Measurements from ENCODE around the gene MAEA. TPM values are rescaled to one million over a fixed set of nuclear protein-coding genes. Genes with fewer than 3 reads are reported as not detected.

The MAEA gene
- total and polyA plus RNA-seq, 9 of the 15 experiments (the other 6 are each of a cell fraction or from before 2014, with no cell fraction given): 2.1 to 86.5 (median 45.0) TPM

DNA sequence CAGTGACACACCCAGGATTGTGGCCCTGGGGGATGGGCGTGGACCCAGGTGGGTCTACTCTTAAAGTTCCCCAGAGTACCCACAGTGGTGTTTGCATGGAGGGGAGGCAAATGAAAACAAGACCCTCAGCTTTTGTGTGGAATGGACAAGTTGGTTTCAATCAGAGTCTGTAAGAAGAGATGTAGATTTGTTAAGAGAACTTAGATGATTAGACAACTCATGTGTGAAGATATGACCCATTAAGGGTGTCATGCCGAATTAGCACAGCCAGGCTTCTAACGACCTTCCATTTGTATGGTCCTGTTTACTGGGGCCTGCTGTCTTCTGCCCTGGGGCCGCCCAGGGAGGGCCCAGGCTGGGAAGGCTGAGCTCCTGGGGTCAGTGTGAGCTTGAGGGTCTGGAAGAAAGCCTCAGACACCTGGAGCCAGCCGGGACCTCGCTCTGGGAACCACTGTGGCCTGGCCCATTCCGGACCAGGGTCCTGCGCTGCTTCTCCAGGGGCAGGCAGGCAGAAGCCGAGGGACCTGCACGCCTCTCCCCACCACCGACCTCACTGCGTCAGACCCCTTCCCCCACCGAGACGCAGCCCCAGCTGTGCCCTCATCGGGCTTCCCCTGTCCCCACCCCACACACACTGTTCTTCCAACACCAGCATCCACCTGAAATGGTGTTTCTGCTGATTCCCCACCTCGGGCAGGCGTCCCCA is 77.7 kb downstream of the MAEA start (continued):
- TF ChIP-seq, protein P1, sequence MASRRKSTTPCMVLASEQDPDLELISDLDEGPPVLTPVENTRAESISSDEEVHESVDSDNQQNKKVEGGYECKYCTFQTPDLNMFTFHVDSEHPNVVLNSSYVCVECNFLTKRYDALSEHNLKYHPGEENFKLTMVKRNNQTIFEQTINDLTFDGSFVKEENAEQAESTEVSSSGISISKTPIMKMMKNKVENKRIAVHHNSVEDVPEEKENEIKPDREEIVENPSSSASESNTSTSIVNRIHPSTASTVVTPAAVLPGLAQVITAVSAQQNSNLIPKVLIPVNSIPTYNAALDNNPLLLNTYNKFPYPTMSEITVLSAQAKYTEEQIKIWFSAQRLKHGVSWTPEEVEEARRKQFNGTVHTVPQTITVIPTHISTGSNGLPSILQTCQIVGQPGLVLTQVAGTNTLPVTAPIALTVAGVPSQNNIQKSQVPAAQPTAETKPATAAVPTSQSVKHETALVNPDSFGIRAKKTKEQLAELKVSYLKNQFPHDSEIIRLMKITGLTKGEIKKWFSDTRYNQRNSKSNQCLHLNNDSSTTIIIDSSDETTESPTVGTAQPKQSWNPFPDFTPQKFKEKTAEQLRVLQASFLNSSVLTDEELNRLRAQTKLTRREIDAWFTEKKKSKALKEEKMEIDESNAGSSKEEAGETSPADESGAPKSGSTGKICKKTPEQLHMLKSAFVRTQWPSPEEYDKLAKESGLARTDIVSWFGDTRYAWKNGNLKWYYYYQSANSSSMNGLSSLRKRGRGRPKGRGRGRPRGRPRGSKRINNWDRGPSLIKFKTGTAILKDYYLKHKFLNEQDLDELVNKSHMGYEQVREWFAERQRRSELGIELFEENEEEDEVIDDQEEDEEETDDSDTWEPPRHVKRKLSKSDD (conservative IDR thresholded peaks at IDR 0.05; ENCODE audit: low read length): no peak
- TF ChIP-seq, protein P2, sequence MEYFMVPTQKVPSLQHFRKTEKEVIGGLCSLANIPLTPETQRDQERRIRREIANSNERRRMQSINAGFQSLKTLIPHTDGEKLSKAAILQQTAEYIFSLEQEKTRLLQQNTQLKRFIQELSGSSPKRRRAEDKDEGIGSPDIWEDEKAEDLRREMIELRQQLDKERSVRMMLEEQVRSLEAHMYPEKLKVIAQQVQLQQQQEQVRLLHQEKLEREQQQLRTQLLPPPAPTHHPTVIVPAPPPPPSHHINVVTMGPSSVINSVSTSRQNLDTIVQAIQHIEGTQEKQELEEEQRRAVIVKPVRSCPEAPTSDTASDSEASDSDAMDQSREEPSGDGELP (CRISPR knock-in tag; IDR thresholded peaks at IDR 0.05; ENCODE audit: borderline replicate concordance): no peak

DNA sequence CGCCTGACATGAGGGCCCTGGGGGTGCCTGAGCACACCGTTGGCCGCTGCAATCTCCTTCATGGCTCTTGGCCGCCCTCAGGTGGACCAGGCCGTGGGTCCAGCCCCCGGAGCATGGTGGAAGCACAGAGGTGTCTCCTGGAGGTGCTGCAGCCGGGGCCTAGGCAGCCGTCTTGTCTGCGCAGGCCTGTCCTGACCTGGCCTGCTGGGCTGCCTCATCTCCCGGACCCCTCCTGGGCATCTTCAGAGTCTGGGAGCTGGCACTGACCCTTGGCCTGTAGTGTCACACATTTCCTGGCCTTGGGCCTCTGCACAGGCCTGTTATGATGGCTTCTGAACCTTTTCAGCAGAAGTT is 78.2 kb downstream of the MAEA start:
- DNase-seq (ENCODE audit: extremely low read depth in 1 of 4, low spot score in 3 of 4) (no peak), ATAC-seq (peak; percentile 32; the same call in 2 of the 3 replicates), FAIRE-seq (no peak)
- Histone ChIP-seq H2AFZ (ENCODE audit: low read depth, low read length) (no peak overlapping the region), H4K20me1 (replicated peaks; ENCODE audit: control insufficient read depth, insufficient read depth, low read length) (no peaks in the 10 kb centered on the region), H3K9ac (ENCODE audit: insufficient read depth in 1 of 2, low read depth in 2 of 2, low read length in 2 of 2) (peak overlapping the region in 1 of 2 experiments; percentile 68; a peak in 2 of 4 replicates), H3K9me3 (replicated peaks; ENCODE audit: control insufficient read depth, insufficient read depth, low read depth, low read length) (no peaks in the 10 kb centered on the region), H3K36me3 (ENCODE audit: control insufficient read depth, insufficient read depth, low read length) (no peaks in the 10 kb centered on the region; the same call in 2 of the 3 replicates), H3K4me2 (ENCODE audit: insufficient read depth, low read length) (no peak overlapping the region), H3K27me3 (ENCODE audit: control insufficient read depth in 2 of 2, insufficient read depth in 2 of 2, low read length in 2 of 2) (no peaks in the 10 kb centered on the region), H3K4me3 (no peak overlapping the region), H3K9me1 (ENCODE audit: control insufficient read depth, insufficient read depth, low read length) (no peaks in the 10 kb centered on the region), H3K79me2 (ENCODE audit: control insufficient read depth, insufficient read depth, low read length) (no peaks in the 10 kb centered on the region), H3K27ac (ENCODE audit: extremely low read depth, low read depth, low read length) (no peak overlapping the region), H3K4me1 (replicated peaks in 1 of 2; ENCODE audit: control insufficient read depth in 2 of 2, insufficient read depth in 2 of 2, low read length in 2 of 2) (peaks cover 0 to 17% of the 10 kb centered on the region in 2 experiments; a peak in 1 of 5 replicates)
- in situ Hi-C loops (cut with MboI) (no loop called here), intact Hi-C loops (cut with micrococcal nuclease) (no loop called here)
- no TSS peak for BruUV-seq (replicated peaks)
- 86% methylated on average over 8 of the region's 10 CpGs for WGBS (ENCODE audit: insufficient coverage, low coverage, missing lambda C conversion rate)
- POLR2A ChIA-PET: no interaction called here
- CTCF ChIA-PET (ENCODE audit: low intra/inter-chr PET ratio): no interaction called here
- no peak for TF ChIP-seq CHD2 (IDR thresholded peaks at IDR 0.05; ENCODE audit: low read depth, low read length)
- TF ChIP-seq HMGN3 (IDR thresholded peaks at IDR 0.05; ENCODE audit: borderline replicate concordance, extremely low read depth, insufficient read length, low read depth, low read length): no peak
- TF ChIP-seq MCM7 (IDR thresholded peaks at IDR 0.05): no peak
- TF ChIP-seq POLR2A (conservative IDR thresholded peaks at IDR 0.05): no peak
- TF ChIP-seq FOXK1 (CRISPR knock-in tag; IDR thresholded peaks at IDR 0.05; ENCODE audit: borderline replicate concordance): no peak
- TF ChIP-seq MTA2 (IDR thresholded peaks at IDR 0.05; ENCODE audit: low read depth): no peak
- no peak for TF ChIP-seq JUN (IDR thresholded peaks at IDR 0.05; ENCODE audit: borderline replicate concordance, low read depth, low read length)
- no peak for TF ChIP-seq JUN (CRISPR knock-in tag; IDR thresholded peaks at IDR 0.05; ENCODE audit: borderline replicate concordance)
- TF ChIP-seq, protein P3, sequence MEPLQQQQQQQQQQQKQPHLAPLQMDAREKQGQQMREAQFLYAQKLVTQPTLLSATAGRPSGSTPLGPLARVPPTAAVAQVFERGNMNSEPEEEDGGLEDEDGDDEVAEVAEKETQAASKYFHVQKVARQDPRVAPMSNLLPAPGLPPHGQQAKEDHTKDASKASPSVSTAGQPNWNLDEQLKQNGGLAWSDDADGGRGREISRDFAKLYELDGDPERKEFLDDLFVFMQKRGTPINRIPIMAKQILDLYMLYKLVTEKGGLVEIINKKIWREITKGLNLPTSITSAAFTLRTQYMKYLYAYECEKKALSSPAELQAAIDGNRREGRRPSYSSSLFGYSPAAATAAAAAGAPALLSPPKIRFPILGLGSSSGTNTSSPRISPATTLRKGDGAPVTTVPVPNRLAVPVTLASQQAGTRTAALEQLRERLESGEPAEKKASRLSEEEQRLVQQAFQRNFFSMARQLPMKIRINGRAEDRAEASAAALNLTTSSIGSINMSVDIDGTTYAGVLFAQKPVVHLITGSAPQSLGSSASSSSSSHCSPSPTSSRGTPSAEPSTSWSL (CRISPR knock-in tag; IDR thresholded peaks at IDR 0.05; ENCODE audit: borderline replicate concordance): no peak
- TF ChIP-seq, protein P4, sequence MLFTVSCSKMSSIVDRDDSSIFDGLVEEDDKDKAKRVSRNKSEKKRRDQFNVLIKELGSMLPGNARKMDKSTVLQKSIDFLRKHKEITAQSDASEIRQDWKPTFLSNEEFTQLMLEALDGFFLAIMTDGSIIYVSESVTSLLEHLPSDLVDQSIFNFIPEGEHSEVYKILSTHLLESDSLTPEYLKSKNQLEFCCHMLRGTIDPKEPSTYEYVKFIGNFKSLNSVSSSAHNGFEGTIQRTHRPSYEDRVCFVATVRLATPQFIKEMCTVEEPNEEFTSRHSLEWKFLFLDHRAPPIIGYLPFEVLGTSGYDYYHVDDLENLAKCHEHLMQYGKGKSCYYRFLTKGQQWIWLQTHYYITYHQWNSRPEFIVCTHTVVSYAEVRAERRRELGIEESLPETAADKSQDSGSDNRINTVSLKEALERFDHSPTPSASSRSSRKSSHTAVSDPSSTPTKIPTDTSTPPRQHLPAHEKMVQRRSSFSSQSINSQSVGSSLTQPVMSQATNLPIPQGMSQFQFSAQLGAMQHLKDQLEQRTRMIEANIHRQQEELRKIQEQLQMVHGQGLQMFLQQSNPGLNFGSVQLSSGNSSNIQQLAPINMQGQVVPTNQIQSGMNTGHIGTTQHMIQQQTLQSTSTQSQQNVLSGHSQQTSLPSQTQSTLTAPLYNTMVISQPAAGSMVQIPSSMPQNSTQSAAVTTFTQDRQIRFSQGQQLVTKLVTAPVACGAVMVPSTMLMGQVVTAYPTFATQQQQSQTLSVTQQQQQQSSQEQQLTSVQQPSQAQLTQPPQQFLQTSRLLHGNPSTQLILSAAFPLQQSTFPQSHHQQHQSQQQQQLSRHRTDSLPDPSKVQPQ (CRISPR knock-in tag; IDR thresholded peaks at IDR 0.05; ENCODE audit: borderline replicate concordance): no peak
- no peak for TF ChIP-seq NR3C1 (CRISPR knock-in tag; IDR thresholded peaks at IDR 0.05)
